ENCODE results near the gene RRP1.
A peak's percentile ranks its signal among the peaks of the same experiment; 100 is the strongest.

Gene RRP1

GRCh38 chr21:43825242-43825935 is 36.0 kb downstream of the RRP1 start:
- no peak for DNase-seq (ENCODE audit: low read depth)
- H3K4me3 ChIP-seq (ENCODE audit: low read depth, low read length), result no peak overlapping the region

GRCh38 chr21:43825936-43826622 is 36.7 kb downstream of the RRP1 start:
- peak; percentile 35 for DNase-seq (ENCODE audit: low read depth)
- H3K4me3 ChIP-seq (ENCODE audit: low read depth, low read length), result no peak overlapping the region
- TF ChIP-seq CTCF (conservative IDR thresholded peaks at IDR 0.05; ENCODE audit: low read depth, low read length), result peak; percentile 4

More at GRCh38 chr21:43825242-43825935, 36.0 kb downstream of the RRP1 start:
- no peak for TF ChIP-seq CTCF (conservative IDR thresholded peaks at IDR 0.05; ENCODE audit: low read depth, low read length)

- no peak for TF ChIP-seq CTCF (conservative IDR thresholded peaks at IDR 0.05; ENCODE audit: low read depth, low read length)
- H3K4me3 ChIP-seq (ENCODE audit: low read depth, low read length), result no peak overlapping the region
- DNase-seq (ENCODE audit: low read depth), result no peak
Measured at GRCh38 chr21:43826623-43826974, 37.2 kb downstream of the RRP1 start.

GRCh38 chr21:43827015-43827611 is 37.7 kb downstream of the RRP1 start:
- no peak for TF ChIP-seq CTCF (conservative IDR thresholded peaks at IDR 0.05; ENCODE audit: low read depth, low read length)
- no peak overlapping the region for H3K4me3 ChIP-seq (ENCODE audit: low read depth, low read length)
- DNase-seq (ENCODE audit: low read depth), result peak; percentile 39

GRCh38 chr21:43829161-43829560 is 39.8 kb downstream of the RRP1 start:
- H3K4me3 ChIP-seq (ENCODE audit: low read depth, low read length), result no peak overlapping the region
- no peak for DNase-seq (ENCODE audit: low read depth)
- TF ChIP-seq CTCF (conservative IDR thresholded peaks at IDR 0.05; ENCODE audit: low read depth, low read length), result no peak

- TF ChIP-seq CTCF (conservative IDR thresholded peaks at IDR 0.05; ENCODE audit: low read depth, low read length), result peak; percentile 22
- no peak for DNase-seq (ENCODE audit: low read depth)
- no peak overlapping the region for H3K4me3 ChIP-seq (ENCODE audit: low read depth, low read length)
Measured at GRCh38 chr21:43829575-43830119, 40.3 kb downstream of the RRP1 start.

All from choroid plexus epithelial cell (primary cell).